GM18526 (cell line): ENCODE results near the gene ZMYM4.

ENCODE experiments used
- POLR2A ChIP-seq: IDR thresholded peaks from 3 replicates; pipeline ENCODE4 v1.6.1; 2011; ENCODE audit not compliant: insufficient read length; ENCODE audit errors: extremely low read depth

ZMYM4 gene

DNA sequence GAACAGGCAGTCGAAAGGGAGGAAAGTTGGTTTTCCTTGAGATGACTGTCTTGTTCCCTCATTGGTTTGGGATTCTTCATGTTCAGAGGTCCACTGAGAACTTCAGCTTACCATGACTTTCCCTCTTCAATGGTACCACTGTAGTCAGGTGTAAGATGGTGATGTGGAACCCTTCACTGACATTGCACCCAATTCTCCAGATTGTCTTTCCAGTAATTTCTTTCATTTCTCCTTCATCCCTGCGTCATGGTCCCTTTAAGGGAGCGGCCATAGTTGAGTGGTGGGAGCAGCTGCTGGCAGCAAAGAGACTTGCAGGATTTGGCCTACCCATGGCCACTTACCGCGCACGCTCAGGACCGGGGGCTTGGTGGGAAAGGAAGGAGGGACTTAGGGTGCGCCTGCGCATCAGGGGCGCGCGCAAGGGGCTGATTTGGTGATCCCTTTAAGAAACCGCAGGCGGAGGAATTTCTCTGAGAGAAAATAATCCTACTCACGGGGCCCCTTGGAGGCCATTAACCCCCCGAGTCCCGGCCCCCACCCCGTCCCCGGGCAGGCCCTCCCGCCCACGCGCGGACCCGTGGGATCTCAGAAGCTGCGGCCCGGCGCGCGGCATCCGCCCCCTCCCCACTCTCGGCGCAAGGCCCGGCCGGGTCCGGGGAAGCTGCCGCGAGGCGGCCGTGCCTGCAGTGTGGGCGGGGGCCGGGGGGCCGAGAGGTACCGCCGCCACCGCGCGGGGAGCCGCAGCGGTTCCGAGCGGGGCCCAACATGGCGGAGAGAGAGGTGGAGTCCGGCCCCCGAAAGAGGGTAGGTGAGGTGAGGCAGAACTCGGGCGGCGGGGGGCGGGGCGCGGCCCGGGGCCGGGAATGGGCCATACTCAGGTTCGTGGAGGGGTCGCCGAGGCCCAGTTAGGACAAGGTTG is at the start of gene ZMYM4:
ZMYM4 (plus strand) TSS at position 428 of the 919 bp plus-strand sequence; CDS start at position 766, 338 bp downstream.
- TF ChIP-seq POLR2A: peak; percentile 52

GRCh38 chr1:35220976-35221375 is 47.5 kb upstream of the ZMYM4 start:
- no peak for TF ChIP-seq POLR2A

- TF ChIP-seq POLR2A: no peak
Measured at GRCh38 chr1:35222322-35223083, 46.0 kb upstream of the ZMYM4 start.

DNA sequence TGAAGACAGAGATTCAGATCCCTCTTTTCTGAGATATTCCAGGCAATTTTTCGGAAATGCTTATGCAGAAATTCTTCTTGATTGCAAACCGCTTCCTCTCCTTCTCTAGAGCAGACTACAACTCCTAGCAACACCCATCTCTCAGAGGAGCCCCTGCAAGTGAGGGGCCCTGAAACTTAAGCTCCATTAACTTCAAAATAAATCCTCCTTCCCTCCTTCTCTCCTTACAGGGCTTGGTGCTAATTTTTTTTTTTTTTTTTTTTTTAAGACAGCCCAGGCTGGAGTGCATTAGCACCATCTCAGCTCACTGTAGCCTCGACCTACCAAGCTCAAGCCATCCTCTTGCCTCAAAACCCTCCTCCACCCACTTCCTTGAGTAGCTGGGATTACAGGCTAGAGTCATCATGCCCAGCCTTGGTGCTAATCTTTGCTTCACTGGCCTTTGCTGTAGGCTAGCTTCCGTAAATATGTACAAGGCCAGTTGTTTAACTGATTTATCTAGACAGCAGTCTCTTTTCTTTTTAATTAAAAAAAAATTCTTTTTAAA is 45.4 kb upstream of the ZMYM4 start:
- TF ChIP-seq POLR2A: no peak

- TF ChIP-seq POLR2A: no peak
Measured at GRCh38 chr1:35226546-35226945, 42.0 kb upstream of the ZMYM4 start.

- TF ChIP-seq POLR2A: no peak
Measured at GRCh38 chr1:35229587-35230360, 38.7 kb upstream of the ZMYM4 start.

DNA sequence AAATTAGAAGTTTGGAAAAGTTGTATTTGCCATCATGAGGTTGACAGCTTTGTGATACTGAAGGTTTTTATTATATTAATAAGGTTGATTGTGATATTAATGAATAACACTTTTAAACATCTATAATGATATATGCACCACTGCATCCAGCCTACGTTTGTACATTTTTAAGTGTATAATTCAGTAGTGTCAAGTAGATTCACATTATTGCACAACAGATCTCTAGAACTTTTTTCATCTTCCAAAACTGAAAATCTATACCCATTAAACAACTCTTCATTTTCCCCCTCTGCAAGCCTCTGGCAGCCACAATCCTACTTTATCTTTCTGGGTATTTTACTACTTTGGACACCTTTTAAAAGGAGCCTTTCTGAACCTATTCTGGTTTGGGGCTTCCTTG is 37.2 kb upstream of the ZMYM4 start:
- TF ChIP-seq POLR2A: no peak

GRCh38 chr1:35243691-35244090 is 24.8 kb upstream of the ZMYM4 start:
- TF ChIP-seq POLR2A: no peak

DNA sequence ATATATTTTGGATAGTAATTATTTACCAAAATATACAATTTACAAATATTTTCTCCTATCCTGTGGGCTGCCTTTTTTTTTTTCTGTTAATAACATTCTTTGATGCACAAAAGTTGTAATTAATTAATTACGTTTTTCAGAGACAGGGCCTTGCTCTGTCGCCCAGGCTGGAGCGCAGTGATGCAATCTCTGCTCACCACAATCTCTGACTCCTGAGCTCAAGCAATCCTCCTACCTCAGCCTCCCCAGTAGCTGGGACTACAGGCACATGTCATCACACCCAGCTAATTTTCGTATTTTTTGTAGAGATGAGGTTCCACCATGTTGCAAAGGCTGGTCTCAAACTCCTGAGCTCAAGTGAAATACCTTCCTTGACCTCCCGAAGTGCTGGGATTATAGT is 21.3 kb upstream of the ZMYM4 start:
- no peak for TF ChIP-seq POLR2A

DNA sequence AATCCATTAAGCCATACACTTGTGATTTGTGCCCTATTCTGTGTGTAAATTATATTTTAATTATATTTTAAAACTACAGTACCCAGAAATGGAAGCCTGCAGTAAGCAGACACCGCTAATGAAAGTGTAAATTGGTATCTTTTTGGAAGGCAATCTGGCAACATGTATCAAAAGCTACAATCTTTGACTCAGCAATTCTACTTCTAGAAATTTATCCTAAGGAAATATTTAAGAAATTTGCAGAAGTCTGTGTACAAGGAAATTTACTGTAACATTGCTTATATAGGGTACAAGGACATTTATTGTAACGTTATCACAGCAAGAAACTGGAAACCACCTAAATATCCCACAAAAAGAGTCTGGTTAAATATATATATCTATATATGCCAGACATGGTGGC is 14.6 kb upstream of the ZMYM4 start:
- no peak for TF ChIP-seq POLR2A

DNA sequence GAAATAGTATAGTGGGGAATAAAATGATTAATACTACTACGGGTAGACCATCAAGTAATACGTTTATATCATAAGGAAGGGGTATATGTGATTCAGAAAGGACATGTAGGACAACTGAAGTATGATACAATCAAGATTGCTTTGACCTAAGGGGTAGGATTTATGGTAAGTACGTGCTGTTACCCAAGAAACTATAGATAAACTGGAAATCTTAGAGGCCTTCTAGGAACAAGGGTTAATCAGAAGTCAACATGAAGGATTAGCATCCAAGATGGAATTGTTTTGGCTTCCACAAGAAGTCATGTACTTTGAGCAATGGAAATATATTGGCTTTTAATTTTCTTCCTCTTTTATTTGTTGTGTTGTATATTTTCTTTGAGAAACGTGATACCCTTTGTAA is 13.2 kb upstream of the ZMYM4 start:
- TF ChIP-seq POLR2A: no peak

DNA sequence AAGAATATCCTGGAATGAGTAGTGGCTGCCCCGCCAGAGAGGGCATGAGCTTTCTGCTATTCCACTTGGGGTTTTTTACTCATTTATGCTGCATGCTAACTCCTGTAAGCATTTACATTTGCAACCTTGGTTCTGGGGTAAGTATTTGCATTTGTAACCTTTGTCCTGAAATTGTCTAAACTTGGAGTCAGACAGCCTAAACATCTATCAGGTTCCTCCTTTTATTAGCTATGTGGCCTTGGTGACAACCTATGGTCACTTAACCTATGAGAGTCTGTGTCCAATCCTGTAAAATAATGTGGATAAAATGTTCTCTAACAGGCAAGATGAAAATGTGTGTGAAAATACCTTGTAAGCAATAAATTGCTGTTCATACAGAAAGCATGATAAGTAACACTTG is 8.9 kb upstream of the ZMYM4 start:
- TF ChIP-seq POLR2A: no peak

DNA sequence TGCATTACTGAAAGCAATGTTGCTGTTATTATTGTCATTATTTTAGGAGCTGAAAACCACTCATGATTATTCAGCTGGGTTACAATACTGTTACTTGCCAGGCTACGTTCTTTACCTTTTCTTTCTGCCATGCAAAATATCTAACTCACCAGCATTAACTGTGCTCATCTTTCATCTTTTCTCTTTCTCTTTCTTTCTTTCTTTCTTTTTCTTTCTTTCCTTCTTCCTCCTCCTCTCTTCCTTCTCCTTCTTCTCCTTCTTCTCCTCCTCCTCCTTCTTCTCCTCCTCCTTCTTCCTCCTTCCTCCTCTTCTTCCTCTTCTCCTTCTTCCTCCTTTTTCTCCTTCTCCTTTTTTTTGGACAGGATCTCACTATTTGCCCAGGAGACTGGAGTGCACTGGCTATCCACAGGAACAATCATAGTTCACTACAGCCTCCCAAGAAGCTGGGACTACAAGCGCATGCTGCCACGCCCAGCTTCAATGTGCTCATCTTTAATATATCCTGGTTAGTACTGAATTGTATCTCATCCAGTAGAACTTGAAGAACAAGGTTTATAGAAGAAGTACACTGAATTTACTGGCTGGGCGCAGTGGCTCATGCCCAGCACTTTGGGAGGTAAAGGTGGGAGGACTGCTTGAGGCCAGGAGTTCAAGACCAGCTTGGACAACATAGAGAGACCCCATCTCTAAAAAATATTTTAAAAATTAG is 6.9 kb upstream of the ZMYM4 start:
- no peak for TF ChIP-seq POLR2A

- no peak for TF ChIP-seq POLR2A
Measured at GRCh38 chr1:35264035-35264434, 4.5 kb upstream of the ZMYM4 start.
